Fibroblast of lung (primary cell): ENCODE measurements around the gene NT5C.

Source experiments
- CTCF ChIP-seq, 2 donors: IDR thresholded peaks in 1 of 2; conservative IDR thresholded peaks in 1 of 2; 1 replicate in 1 of 2; 2 replicates in 1 of 2; pipeline ENCODE4 v1.5.1; 2011 to 2012; ENCODE audit warnings: low read length in 2 of 2, control low read depth in 1 of 2, inconsistent platforms in 1 of 2, low read depth in 1 of 2, mild to moderate bottlenecking in 1 of 2
- EZH2 ChIP-seq: IDR thresholded peaks from 2 replicates; pipeline ENCODE4 v1.5.1; 2012; ENCODE audit warnings: low read length, control low read depth, mild to moderate bottlenecking; ENCODE audit errors: missing control alignments

GRCh38 chr17:75087558-75088453 lies 43.7 kb downstream of the NT5C start, which contains the start of gene SLC16A5:
- TF ChIP-seq CTCF (conservative IDR thresholded peaks at IDR 0.05 in 1 of 2, IDR thresholded peaks at IDR 0.05 in 1 of 2; ENCODE audit: low read depth in 1 of 2, low read length in 2 of 2) = no peak
- TF ChIP-seq EZH2 = no peak
